Breast epithelium (tissue), 4 donors: ENCODE results near the gene KCNJ12. TPM values are rescaled to one million over a fixed set of nuclear protein-coding genes. Genes with fewer than 3 reads are reported as not detected.

Source experiments
- DNase-seq, 2 donors: peaks; one replicate each; pipeline ENCODE4 v3.0.0-alpha.2; 2019; ENCODE audit warnings: low spot score in 2 of 2
- H3K27ac ChIP-seq, 2 donors: fragments of 200-600 bp; sonication (generic) in 1 of 2; one replicate each; pipeline ENCODE4 v1.5.1; 2016 to 2019; ENCODE audit warnings: mild to moderate bottlenecking in 1 of 2
- H3K27me3 ChIP-seq, 2 donors: fragments of 200-600 bp; sonication (generic) in 1 of 2; one replicate each; pipeline versions ENCODE4 v1.5.1 to v1.6.0; 2017 to 2019; ENCODE audit warnings: control low read depth in 1 of 2, mild to moderate bottlenecking in 1 of 2
- H3K36me3 ChIP-seq: fragments of 200-600 bp; one replicate; pipeline ENCODE4 v1.5.1; 2019
- H3K4me1 ChIP-seq, 2 donors: fragments of 200-600 bp; sonication (generic); one replicate each; pipeline ENCODE4 v1.5.1; 2016 to 2019; ENCODE audit warnings: control low read depth in 1 of 2
- H3K4me3 ChIP-seq, 3 donors: fragments of 200-600 bp; sonication (generic); 1 replicate in 2 of 3; 2 replicates in 1 of 3; pipeline ENCODE4 v1.5.1; 2016 to 2019; ENCODE audit warnings: mild to moderate bottlenecking in 3 of 3, moderate library complexity in 2 of 3
- H3K9me3 ChIP-seq, 2 donors: fragments of 200-600 bp; sonication (generic) in 1 of 2; one replicate each; pipeline ENCODE4 v1.5.1; 2016 to 2019; ENCODE audit warnings: control low read depth in 1 of 2
- POLR2A ChIP-seq: fragments of 450-650 bp; IDR thresholded peaks from one replicate; pipeline ENCODE4 v1.6.1; 2016; ENCODE audit warnings: antibody characterized with exemption, mild to moderate bottlenecking, moderate library complexity
- POLR2AphosphoS5 ChIP-seq, 3 donors: sonication (generic); formaldehyde crosslinking; IDR thresholded peaks; one replicate each; pipeline ENCODE4 v1.6.1; 2017; ENCODE audit warnings: antibody characterized with exemption in 3 of 3
- intact Hi-C: fragments of 100-400 bp; cut with DNase I; formaldehyde crosslinking; loops from one replicate; pipeline ENCODE4 v1.15.1; 2023; ENCODE audit warnings: low total_unique reads
- total RNA-seq, 3 donors: library from RNA; depleted of rRNA; stranded (reverse); fragments of >200 nt; gene quantifications; one replicate each; pipeline ENCODE4 v1.1.0, GENCODE V29; 2016
- TF ChIP-seq, protein P1 (sequence below), 3 donors: fragments of 450-650 bp; IDR thresholded peaks; one replicate each; pipeline ENCODE4 v1.5.1; 2016 to 2017; ENCODE audit warnings: antibody characterized with exemption in 3 of 3, mild to moderate bottlenecking in 3 of 3, moderate library complexity in 3 of 3

KCNJ12 gene
- total RNA-seq, 3 donors from 2014 or later, result 0.73 to 1.4 (median 0.98) TPM

- no peak for DNase-seq
- Histone ChIP-seq H3K36me3 (no peaks in the 10 kb centered on the region), H3K4me1 (peaks cover 6 to 11% of the 10 kb centered on the region in 2 donors), H3K27ac (no peak overlapping the region), H3K27me3 (peaks cover 0 to 45% of the 10 kb centered on the region in 2 donors), H3K9me3 (no peaks in the 10 kb centered on the region), H3K4me3 (no peak overlapping the region)
- no peak for TF ChIP-seq POLR2AphosphoS5 (IDR thresholded peaks at IDR 0.05)
- intact Hi-C loops, result no loop called here
Observed at GRCh38 chr17:21380659-21381058, 4.5 kb downstream of the KCNJ12 start.

- Histone ChIP-seq H3K4me3 (no peak overlapping the region), H3K27ac (no peak overlapping the region), H3K27me3 (peaks cover 0 to 40% of the 10 kb centered on the region in 2 donors), H3K9me3 (no peaks in the 10 kb centered on the region), H3K36me3 (no peaks in the 10 kb centered on the region), H3K4me1 (peaks cover 6 to 9% of the 10 kb centered on the region in 2 donors)
- no peak for DNase-seq
- no peak for TF ChIP-seq POLR2A
- TF ChIP-seq, protein P1, sequence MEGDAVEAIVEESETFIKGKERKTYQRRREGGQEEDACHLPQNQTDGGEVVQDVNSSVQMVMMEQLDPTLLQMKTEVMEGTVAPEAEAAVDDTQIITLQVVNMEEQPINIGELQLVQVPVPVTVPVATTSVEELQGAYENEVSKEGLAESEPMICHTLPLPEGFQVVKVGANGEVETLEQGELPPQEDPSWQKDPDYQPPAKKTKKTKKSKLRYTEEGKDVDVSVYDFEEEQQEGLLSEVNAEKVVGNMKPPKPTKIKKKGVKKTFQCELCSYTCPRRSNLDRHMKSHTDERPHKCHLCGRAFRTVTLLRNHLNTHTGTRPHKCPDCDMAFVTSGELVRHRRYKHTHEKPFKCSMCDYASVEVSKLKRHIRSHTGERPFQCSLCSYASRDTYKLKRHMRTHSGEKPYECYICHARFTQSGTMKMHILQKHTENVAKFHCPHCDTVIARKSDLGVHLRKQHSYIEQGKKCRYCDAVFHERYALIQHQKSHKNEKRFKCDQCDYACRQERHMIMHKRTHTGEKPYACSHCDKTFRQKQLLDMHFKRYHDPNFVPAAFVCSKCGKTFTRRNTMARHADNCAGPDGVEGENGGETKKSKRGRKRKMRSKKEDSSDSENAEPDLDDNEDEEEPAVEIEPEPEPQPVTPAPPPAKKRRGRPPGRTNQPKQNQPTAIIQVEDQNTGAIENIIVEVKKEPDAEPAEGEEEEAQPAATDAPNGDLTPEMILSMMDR (IDR thresholded peaks at IDR 0.05), result no peak
- no peak for TF ChIP-seq POLR2AphosphoS5 (IDR thresholded peaks at IDR 0.05)
- intact Hi-C loops, result no loop called here
Observed at GRCh38 chr17:21381076-21381706, 5.0 kb downstream of the KCNJ12 start.

GRCh38 chr17:21382560-21383495 is 6.7 kb downstream of the KCNJ12 start:
- H3K36me3 ChIP-seq, result no peaks in the 10 kb centered on the region
- no peak for DNase-seq
- no peak overlapping the region for H3K4me3 ChIP-seq
- intact Hi-C loops, result no loop called here
- peaks cover 0 to 23% of the 10 kb centered on the region in 2 donors for H3K27me3 ChIP-seq
- TF ChIP-seq POLR2AphosphoS5 (IDR thresholded peaks at IDR 0.05) (no peak), POLR2A (no peak)
- TF ChIP-seq, protein P1 (IDR thresholded peaks at IDR 0.05), result no peak
- H3K9me3 ChIP-seq, result no peaks in the 10 kb centered on the region
- no peaks in the 10 kb centered on the region for H3K4me1 ChIP-seq
- H3K27ac ChIP-seq, result no peak overlapping the region

- Histone ChIP-seq H3K4me3 (no peak overlapping the region), H3K9me3 (no peaks in the 10 kb centered on the region)
- intact Hi-C loops, result no loop called here
Observed at GRCh38 chr17:21385281-21385845, 9.2 kb downstream of the KCNJ12 start.

DNA sequence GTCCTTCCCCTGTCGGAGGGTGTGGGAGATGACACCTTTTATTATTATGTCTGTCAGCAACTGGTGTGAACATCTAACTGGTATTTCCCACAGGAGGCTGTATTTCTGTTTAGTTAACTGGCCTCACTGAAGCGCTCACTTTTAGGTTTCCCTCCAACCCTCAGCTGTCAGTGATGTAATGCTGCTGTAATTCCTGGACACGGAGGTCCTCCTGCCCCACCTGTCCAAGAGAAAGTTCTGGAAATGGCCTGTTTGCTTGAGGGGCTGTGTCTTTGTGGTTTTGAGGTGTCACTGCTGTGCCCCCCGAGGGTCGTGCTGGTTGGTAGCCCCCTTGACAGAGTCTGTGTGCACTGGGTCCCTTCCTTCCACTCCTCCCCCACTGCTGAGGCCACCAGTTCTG is 11.5 kb downstream of the KCNJ12 start:
- H3K36me3 ChIP-seq, result no peaks in the 10 kb centered on the region
- no peak overlapping the region for H3K27ac ChIP-seq

More at GRCh38 chr17:21385281-21385845, 9.2 kb downstream of the KCNJ12 start:
- Histone ChIP-seq H3K27me3 (no peaks in the 10 kb centered on the region), H3K36me3 (no peaks in the 10 kb centered on the region), H3K27ac (no peak overlapping the region), H3K4me1 (no peaks in the 10 kb centered on the region)
- TF ChIP-seq, protein P1 (IDR thresholded peaks at IDR 0.05), result no peak
- TF ChIP-seq POLR2AphosphoS5 (IDR thresholded peaks at IDR 0.05) (no peak), POLR2A (no peak)
- no peak for DNase-seq

More for the DNA sequence above, 11.5 kb downstream of the KCNJ12 start:
- Histone ChIP-seq H3K9me3 (no peaks in the 10 kb centered on the region), H3K4me3 (no peak overlapping the region), H3K27me3 (no peaks in the 10 kb centered on the region), H3K4me1 (no peaks in the 10 kb centered on the region)
- DNase-seq, result no peak
- TF ChIP-seq, protein P1 (IDR thresholded peaks at IDR 0.05), result no peak
- no peak for TF ChIP-seq POLR2AphosphoS5 (IDR thresholded peaks at IDR 0.05)
- no peak for TF ChIP-seq POLR2A
- intact Hi-C loops, result no loop called here
